ENCODE results near the gene DLGAP1.

- TF ChIP-seq CTCF (IDR thresholded peaks at IDR 0.05 in 8 of 11, conservative IDR thresholded peaks at IDR 0.05 in 3 of 11) (peak; percentile 65 to 95 (median 89)), POLR2AphosphoS5 (IDR thresholded peaks at IDR 0.05) (peak; percentile 45 to 97 (median 90))
Observed at GRCh38 chr18:3593904-3594759, 861.0 kb downstream of the DLGAP1 start.

All from spleen (tissue), 7 donors.